Activated naive CD8-positive, alpha-beta T cell treated with anti-CD3 and anti-CD28 coated beads for 36 hours (primary cell): ENCODE measurements around the gene DPEP2NB. TPM values are rescaled to one million over a fixed set of nuclear protein-coding genes. Genes with fewer than 3 reads are reported as not detected.
"Not testable (repeated sequence)": the region's sequence is repeated elsewhere in the genome, so short reads cannot be mapped to it uniquely, and the experiment has no call there.

Experiments used
- DNase-seq: peaks from one replicate; pipeline ENCODE4 v3.0.0; 2021
- H3K27ac Mint-ChIP-seq: one replicate; pipeline ENCODE4 v1.8.0; 2022; ENCODE audit warnings: mild to moderate bottlenecking, moderate library complexity, mixed read lengths
- H3K27me3 Mint-ChIP-seq: one replicate; pipeline ENCODE4 v1.8.0; 2022; ENCODE audit warnings: mild to moderate bottlenecking, mixed read lengths
- H3K36me3 Mint-ChIP-seq: one replicate; pipeline ENCODE4 v1.8.0; 2021; ENCODE audit warnings: mild to moderate bottlenecking, mixed read lengths
- H3K4me1 Mint-ChIP-seq: one replicate; pipeline ENCODE4 v1.8.0; 2021; ENCODE audit warnings: mixed read lengths
- H3K4me3 Mint-ChIP-seq: one replicate; pipeline ENCODE4 v1.8.0; 2022; ENCODE audit warnings: mild to moderate bottlenecking, moderate library complexity, mixed read lengths
- H3K9me3 Mint-ChIP-seq: one replicate; pipeline ENCODE4 v1.8.0; 2022; ENCODE audit warnings: mixed read lengths
- total RNA-seq, 2 experiments: library from RNA; stranded (reverse); gene quantifications; one replicate each; pipeline ENCODE4 v1.2.3, GENCODE V29; 2021

DPEP2NB gene
- total RNA-seq, 2 experiments from 2014 or later, result not detected

DNA sequence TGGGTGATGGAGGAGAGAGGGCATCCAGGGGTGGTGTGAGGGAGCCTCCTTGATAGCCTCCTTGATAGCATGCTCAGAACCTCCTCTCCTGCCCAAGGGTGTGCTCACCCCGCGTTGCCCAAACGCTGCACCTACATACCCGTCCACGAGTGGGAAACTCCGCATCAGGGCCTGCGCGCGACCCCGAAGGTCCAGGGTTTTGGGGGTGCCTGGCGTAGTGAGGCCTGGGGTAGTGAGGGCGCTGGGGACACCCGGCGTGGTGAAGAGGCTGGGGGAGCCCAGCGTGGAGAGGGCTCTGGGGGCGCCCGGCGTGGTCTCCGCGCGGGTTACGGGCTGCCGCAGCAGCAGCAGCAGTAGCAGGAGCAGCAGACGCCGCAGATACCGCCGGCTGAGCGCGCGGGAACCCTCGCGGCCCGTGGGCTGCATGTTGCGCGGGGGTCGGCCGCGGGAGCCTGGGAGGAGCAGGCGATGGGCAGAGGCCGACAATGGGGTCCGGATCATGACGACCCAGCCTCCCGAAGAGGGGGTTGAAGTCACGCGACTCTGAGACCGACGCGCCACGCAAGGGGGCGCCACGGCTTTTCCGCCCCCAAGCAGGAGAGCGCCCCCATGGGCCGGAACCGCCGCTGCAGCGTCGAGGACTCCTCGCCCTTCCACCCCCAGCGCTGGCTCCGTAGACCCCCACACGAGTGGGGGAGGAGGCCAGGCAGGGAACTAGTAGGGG lies 35.6 kb downstream of the DPEP2NB start, which contains the start of gene DPEP3:
DPEP3 (minus strand) TSS at position 545 of the 724 bp plus-strand sequence; CDS start at position 426, 119 bp downstream.
- no peak within 1 kb of the TSS for H3K4me3 Mint-ChIP-seq
- H3K36me3 Mint-ChIP-seq, result no peaks in the 10 kb centered on the region
- no peaks in the 10 kb centered on the region for H3K9me3 Mint-ChIP-seq
- H3K4me1 Mint-ChIP-seq, result peaks cover 23% of the 10 kb centered on the region
- DNase-seq, result peak; percentile 38
- peaks cover 3% of the 10 kb centered on the region for H3K27me3 Mint-ChIP-seq
- H3K27ac Mint-ChIP-seq, result no peak within 1 kb of the TSS

DNA sequence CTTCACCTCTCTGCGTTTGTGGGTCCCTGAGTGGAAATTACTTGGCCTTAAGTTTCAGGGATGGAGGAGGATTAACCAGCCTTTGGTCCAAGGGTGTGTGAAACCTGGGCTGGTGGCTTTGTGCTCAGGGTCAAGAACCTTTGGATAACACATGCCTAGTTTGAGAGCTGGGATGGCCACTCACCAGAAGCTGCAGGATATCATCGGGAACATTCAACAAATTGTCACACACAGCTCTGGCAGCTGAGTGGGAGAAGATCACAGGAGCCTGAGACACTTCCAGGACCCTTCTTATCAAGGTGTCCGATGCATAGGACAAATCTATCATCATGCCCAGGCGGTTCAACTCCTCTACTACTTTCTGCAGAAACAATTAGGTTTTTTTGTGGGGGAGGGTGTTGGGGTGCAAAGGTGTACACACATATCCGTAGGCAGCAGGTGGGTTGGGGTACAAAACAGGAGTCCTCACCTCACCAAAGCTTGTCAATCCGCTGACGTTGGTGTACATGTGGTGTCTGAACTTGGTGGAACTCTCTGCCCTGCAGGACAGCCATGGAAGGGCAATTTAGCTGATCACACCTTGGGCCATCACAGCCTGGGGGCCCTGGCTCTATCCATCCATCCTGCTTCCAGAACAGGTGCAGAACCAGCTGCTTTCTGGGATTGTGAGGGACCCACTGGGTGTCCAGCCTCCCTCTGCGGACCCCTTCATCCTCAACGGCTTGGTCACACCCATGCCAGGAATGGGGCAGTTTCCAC lies 38.1 kb downstream of the DPEP2NB start:
- H3K9me3 Mint-ChIP-seq, result no peaks in the 10 kb centered on the region
- H3K27ac Mint-ChIP-seq, result no peak overlapping the region
- peaks cover 5% of the 10 kb centered on the region for H3K4me1 Mint-ChIP-seq
- H3K27me3 Mint-ChIP-seq, result peaks cover 3% of the 10 kb centered on the region
- no peak for DNase-seq
- no peak overlapping the region for H3K4me3 Mint-ChIP-seq
- H3K36me3 Mint-ChIP-seq, result no peaks in the 10 kb centered on the region

DNA sequence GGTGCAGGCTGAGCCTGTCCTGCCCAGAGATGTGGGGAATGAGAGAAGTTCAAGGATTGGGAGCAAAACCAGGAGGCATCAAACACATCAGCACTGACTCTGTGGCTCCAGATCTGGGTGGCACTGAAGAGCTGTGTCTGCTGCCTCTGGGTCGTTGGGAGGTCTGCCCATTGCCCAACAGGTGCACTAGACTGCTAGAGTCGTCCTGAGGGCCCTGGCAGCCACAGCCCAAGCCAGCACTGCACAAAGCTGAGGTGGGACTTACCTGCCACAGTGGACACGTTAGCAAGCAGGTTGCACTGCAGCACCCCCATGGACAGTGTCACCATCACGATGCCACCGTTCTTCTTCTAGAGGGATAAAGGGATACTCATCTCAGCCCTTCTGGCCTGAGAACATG lies 38.7 kb downstream of the DPEP2NB start:
- Mint-ChIP-seq H3K27ac (no peak overlapping the region), H3K4me3 (no peak overlapping the region), H3K27me3 (peaks cover 3% of the 10 kb centered on the region), H3K4me1 (peaks cover 5% of the 10 kb centered on the region), H3K36me3 (no peaks in the 10 kb centered on the region), H3K9me3 (no peaks in the 10 kb centered on the region)
- no peak for DNase-seq

DNA sequence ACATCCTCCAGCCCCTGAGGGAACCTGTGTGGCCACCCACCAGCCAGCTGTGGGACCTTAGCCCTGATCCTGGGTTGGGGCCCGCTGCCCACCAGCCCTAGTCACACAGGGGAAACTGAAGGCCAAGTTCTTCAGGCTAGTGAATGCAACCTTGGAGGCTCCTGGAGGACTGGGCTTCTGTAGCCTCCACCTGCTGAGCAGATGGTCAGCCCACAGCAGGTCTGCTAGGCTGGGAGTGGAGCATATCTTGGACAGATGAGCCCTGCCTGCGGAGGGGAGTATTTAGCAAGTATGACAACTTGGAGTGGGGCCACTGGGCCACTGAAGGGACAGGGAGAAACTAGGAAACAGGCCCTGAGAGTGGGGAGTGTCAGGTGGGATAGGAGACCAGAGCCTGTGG lies 39.5 kb downstream of the DPEP2NB start:
- Mint-ChIP-seq H3K9me3 (no peaks in the 10 kb centered on the region), H3K36me3 (no peaks in the 10 kb centered on the region), H3K4me1 (peaks cover 5% of the 10 kb centered on the region), H3K27me3 (peaks cover 3% of the 10 kb centered on the region), H3K27ac (no peak overlapping the region), H3K4me3 (no peak overlapping the region)
- no peak for DNase-seq

DNA sequence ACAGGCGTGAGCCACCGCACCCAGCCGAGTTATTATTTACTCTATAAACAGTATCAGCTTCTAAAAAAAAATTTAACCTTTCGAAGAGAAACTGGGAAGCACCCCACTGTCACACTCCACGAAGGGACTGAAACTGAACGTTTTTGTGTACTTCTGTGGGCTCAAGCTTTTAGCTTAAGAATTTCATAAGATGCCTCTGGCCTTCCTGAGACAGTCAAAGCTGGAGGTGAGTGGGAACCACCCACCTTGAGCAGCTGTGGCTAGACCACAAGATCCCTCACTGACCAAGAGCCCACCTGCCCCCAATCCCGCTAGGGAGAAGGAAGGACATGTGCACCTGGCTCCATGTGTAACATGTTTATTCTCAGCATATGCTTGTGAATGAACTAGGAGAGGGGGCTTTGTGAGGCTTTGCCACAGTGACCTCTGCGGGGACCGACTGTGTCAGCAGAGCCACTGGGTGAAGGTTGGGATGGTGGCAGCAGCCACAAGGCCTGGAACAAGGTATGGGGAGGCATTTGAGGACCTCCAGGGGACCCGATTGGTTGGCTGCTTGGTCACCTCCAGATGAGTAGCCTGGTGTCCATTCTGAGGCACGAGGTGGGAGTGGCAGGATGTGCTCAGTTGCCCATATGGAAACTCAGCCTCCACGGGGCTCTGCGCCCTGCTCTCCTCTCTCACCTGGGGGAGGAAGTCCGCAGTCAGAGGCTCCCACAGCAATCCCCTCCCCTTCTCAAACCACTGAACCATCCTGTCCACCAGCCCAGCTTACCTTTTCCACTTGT lies 40.2 kb downstream of the DPEP2NB start:
- Mint-ChIP-seq H3K9me3 (no peaks in the 10 kb centered on the region), H3K36me3 (no peaks in the 10 kb centered on the region), H3K4me3 (no peak overlapping the region), H3K27ac (no peak overlapping the region), H3K27me3 (peaks cover 1% of the 10 kb centered on the region), H3K4me1 (peaks cover 5% of the 10 kb centered on the region)
- no peak for DNase-seq

DNA sequence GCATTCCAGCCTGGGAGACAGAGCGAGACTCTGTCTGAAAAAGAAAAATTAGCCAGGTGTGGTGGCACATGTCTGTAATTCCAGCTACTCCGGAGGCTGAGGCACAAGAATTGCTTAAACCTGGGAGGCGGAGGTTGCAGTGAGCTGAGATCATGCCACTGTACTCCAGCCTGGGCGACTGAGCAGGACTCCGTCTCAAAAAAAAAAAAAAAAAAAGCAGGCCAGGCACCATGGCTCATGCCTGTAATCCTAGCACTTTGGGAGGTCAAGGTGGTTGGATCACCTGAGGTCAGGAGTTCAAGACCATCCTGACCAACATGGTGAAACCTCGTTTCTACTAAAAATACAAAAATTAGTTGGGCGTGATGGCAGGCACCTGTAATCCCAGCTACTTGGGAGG lies 43.4 kb downstream of the DPEP2NB start:
- H3K4me3 Mint-ChIP-seq, DNase-seq, H3K27me3 Mint-ChIP-seq, H3K36me3 Mint-ChIP-seq, H3K9me3 Mint-ChIP-seq, H3K27ac Mint-ChIP-seq: not testable (repeated sequence)
- peaks cover 11% of the 10 kb centered on the region for H3K4me1 Mint-ChIP-seq

DNA sequence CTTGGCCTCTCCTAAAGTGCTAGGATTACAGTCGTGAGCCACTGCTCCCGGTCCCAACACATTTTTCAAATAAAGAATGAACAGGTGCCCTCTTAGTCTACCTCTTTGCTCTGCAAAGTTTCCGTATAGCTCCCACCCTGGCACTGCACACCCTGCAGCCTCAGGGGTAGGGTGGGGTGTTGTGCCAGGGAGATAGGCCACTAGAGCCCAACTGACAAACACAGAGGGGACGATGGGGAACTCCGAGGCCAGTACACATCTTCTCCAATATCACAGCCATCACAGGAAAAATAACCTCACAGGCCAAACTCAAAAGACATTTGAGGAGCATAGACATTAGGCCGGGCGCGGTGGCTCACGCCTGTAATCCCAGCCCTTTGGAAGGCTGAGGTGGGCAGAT lies 44.6 kb downstream of the DPEP2NB start:
- H3K36me3 Mint-ChIP-seq, result no peaks in the 10 kb centered on the region
- DNase-seq, result no peak
- H3K27me3 Mint-ChIP-seq, result no peaks in the 10 kb centered on the region
- peaks cover 17% of the 10 kb centered on the region for H3K4me1 Mint-ChIP-seq
- no peak overlapping the region for H3K27ac Mint-ChIP-seq
- H3K9me3 Mint-ChIP-seq, result no peaks in the 10 kb centered on the region
- no peak overlapping the region for H3K4me3 Mint-ChIP-seq

DNA sequence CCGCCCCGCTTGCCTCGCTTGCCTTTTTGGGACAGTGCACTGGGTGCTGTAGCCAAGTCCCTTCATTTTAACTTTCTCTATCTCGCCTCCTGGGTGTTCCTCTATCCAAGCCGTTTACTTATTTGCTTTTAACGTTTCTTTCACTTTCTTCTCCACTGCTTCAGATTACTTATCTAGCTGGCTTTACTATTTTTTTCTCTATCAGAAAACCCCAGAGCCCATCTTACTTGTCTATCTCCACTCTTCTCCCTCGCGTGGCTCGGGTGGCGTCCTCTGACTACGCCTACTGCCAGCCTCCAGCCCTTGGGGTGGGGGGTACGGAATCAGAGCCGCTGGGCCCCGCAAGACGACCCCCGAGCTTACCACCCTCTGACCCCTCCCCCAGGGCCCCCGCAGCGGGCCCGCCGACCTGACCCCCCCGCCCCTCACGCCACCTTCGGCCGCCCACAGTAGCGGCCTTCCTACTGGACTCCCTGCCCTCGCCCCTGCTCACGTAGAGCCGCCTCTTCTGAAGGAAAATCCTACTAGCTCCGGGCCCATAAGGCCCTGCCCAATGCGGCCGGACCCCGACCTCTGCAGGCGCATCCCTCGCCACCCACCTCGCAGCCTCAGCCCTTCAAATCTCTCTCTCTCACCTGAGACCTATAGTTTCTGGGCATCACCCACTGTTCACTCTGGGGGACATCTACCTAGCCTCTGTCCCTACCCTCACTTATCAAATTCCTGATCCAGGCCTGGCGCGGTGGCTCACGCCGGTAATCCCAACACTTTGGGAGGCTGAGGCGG lies 46.3 kb downstream of the DPEP2NB start:
- Mint-ChIP-seq H3K9me3 (no peaks in the 10 kb centered on the region), H3K27me3 (no peaks in the 10 kb centered on the region), H3K4me1 (peaks cover 16% of the 10 kb centered on the region), H3K27ac (peak overlapping the region; percentile 87), H3K4me3 (peak overlapping the region; percentile 99), H3K36me3 (no peaks in the 10 kb centered on the region)
- no peak for DNase-seq

DNA sequence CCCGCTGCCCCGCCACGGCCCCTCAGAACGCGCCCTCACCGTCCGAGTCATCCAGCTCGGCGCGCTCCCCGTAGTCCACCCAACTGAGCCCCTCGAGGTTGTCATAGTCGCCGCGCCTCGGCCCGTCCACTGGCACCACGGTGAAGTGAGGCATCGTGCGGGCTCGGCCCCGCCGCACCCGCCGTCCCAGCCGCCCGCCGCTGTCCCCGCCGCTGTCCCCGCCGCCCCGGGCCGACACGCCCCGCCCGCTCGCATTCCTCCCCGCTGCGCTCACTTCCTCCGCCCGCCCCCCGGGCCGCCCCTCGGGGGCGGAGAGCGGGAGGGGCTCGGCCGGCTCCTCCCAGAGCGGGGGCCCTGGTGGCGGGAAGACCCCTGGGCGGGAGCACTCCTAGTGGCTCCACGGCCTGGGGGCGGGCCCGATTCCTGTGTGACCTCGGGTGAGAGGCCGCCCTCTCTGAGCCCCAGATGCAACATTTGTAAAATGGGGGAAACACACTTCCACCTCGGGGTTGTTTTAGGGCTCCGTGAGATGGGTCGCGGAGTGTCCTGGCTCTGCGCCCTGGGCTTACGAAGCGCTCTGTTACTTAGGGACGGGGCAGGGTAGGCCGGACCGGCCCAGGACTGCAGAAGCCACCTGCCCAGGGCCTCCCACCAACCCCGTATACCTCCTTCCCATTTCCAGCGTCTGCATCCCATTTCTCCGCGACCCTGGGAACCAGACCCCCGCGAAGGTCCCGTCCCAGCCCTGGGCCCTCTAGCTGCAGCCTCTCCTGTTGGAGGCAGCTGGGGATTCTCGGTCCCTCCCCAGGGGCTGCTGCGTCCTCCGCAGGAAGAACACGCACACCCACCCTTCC lies 47.1 kb downstream of the DPEP2NB start, which contains the start of gene SLC12A4:
SLC12A4 (minus strand) TSS at position 238 of the 854 bp plus-strand sequence; CDS start at position 154, 84 bp downstream.
- Mint-ChIP-seq H3K9me3 (no peaks in the 10 kb centered on the region), H3K4me1 (peaks cover 16% of the 10 kb centered on the region), H3K27me3 (no peaks in the 10 kb centered on the region), H3K4me3 (peak within 1 kb of the TSS; percentile 99), H3K27ac (peak within 1 kb of the TSS; percentile 93), H3K36me3 (peaks cover 2% of the 10 kb centered on the region)
- peak; percentile 98 for DNase-seq

DNA sequence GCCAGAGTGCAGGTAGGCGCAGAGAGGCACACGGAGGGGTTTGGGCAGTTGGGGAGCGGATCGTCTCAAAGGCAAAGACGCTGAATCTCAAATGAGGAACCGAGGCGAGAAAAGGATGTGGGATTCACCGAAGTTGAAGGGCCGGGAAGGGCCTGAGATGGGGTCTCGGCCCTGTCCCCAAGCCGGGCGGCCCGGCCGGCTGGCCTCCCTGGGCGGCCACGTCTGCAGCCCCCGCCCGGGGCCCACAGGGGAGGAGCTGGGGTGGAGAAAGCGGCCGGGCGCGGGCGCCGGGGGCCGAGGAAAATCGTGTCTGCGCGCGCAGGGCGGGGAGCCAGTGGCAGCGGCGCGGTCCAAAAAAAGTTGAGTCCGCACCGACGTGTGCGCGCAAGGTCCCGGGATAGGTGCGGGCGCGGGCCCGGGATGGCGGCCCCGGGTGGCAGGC lies 47.7 kb downstream of the DPEP2NB start:
- H3K36me3 Mint-ChIP-seq, result peaks cover 2% of the 10 kb centered on the region
- peak overlapping the region; percentile 99 for H3K4me3 Mint-ChIP-seq
- peak overlapping the region; percentile 93 for H3K27ac Mint-ChIP-seq
- H3K4me1 Mint-ChIP-seq, result peaks cover 16% of the 10 kb centered on the region
- no peaks in the 10 kb centered on the region for H3K9me3 Mint-ChIP-seq
- H3K27me3 Mint-ChIP-seq, result no peaks in the 10 kb centered on the region
- DNase-seq, result peak; percentile 51

DNA sequence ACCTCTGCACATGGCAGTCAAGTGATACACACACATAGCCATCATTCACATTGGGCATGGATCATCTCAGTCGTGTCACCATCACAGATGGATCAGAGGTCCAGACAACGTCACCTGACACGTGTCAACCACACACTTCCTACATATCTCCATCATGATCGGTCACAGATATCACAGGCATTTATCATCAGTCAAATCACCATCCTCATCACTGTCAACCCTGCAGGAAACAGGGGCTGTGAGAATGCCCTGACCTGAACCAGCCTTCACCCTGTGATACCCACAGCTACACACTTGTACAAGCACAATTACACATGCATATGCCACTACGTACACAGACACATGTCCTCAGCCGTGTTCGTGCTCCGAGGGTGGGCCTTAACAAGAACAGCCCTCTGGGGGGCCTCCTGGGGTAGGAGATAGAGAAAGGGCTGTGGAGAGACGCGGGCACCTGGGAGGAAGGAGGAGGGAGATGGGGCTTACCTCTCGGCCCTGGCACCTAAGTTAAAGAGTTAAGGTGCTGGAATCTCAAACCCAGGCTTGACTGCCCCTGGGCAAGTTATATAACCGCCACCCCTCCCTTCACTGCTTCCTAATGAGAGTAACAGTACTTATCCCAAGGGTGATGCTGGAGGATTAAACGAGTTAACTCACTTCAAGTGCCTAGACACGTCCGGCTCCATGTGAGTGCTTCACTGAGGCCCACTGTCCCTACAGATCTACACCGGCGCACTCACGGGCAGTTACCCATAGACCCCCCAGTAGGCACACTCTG lies 48.3 kb downstream of the DPEP2NB start:
- peaks cover 16% of the 10 kb centered on the region for H3K4me1 Mint-ChIP-seq
- H3K36me3 Mint-ChIP-seq, result peaks cover 2% of the 10 kb centered on the region
- H3K4me3 Mint-ChIP-seq, result peak overlapping the region; percentile 99
- peak; percentile 44 for DNase-seq
- H3K27me3 Mint-ChIP-seq, result no peaks in the 10 kb centered on the region
- no peaks in the 10 kb centered on the region for H3K9me3 Mint-ChIP-seq
- H3K27ac Mint-ChIP-seq, result peak overlapping the region; percentile 93

DNA sequence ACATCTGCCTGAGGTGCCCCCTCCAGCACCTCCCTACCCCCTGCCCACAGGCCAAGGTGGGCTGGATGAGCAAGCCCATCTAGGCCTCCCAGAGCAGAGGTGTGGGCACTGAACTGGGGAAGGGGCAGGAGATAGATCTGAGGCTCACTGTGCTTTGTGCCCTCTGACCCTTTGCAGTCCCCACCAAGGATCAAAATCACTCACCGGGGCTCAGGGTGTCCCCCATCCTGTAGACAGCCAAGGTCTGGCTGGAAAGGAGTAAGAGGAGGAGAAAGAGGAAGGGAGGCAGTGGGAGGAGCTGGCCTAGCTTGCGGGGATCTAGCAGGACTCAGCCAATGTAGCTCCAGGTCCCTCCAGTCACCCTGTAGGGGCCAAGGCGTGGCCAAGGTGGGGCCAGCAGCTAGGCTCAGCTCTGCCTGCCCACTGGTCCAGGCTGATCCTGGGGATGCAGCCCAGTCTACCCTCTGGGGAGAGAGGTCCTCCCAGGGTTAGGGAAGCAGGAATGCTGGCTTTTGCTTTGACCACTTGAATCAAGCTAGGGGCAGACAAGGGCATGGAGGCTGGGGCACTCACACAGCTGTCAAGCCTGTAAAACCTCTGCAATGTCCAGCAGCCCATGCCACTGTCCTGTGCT lies 49.0 kb downstream of the DPEP2NB start:
- DNase-seq, result no peak
- peaks cover 16% of the 10 kb centered on the region for H3K4me1 Mint-ChIP-seq
- peak overlapping the region; percentile 93 for H3K27ac Mint-ChIP-seq
- H3K27me3 Mint-ChIP-seq, result no peaks in the 10 kb centered on the region
- H3K36me3 Mint-ChIP-seq, result peaks cover 5% of the 10 kb centered on the region
- H3K4me3 Mint-ChIP-seq, result peak overlapping the region; percentile 99
- H3K9me3 Mint-ChIP-seq, result no peaks in the 10 kb centered on the region
